Activated CD4-positive, alpha-beta T cell treated with anti-CD3 and anti-CD28 coated beads, Interleukin-2, amount 10 ng/mL, durations not matched to agents 24 days and 14 days (primary cell): ENCODE measurements around the gene CEP135. TPM values are rescaled to one million over a fixed set of nuclear protein-coding genes. Genes with fewer than 3 reads are reported as not detected.

Experiments used
- DNase-seq: peaks from one replicate; pipeline ENCODE4 v3.0.0; 2022
- H3K27ac Mint-ChIP-seq: one replicate; pipeline ENCODE4 v1.8.0; 2022; ENCODE audit warnings: mild to moderate bottlenecking, mixed read lengths
- H3K27me3 Mint-ChIP-seq: one replicate; pipeline ENCODE4 v1.8.0; 2022; ENCODE audit warnings: mixed read lengths
- H3K36me3 Mint-ChIP-seq: one replicate; pipeline ENCODE4 v1.8.0; 2022; ENCODE audit warnings: low read depth, mild to moderate bottlenecking, mixed read lengths
- H3K4me1 Mint-ChIP-seq: one replicate; pipeline ENCODE4 v1.8.0; 2021; ENCODE audit warnings: mixed read lengths
- H3K4me3 Mint-ChIP-seq: one replicate; pipeline ENCODE4 v1.8.0; 2022; ENCODE audit warnings: mild to moderate bottlenecking, moderate library complexity, mixed read lengths
- H3K9me3 Mint-ChIP-seq: one replicate; pipeline ENCODE4 v1.8.0; 2021; ENCODE audit warnings: mixed read lengths
- intact Hi-C: fragments of 100-400 bp; cut with micrococcal nuclease; formaldehyde crosslinking; loops from one replicate; pipeline ENCODE4 v1.15.1; 2023
- total RNA-seq: library from RNA; stranded (reverse); gene quantifications from 2 replicates; pipeline ENCODE4 v1.2.3, GENCODE V29; 2022

CEP135 gene, protein sequence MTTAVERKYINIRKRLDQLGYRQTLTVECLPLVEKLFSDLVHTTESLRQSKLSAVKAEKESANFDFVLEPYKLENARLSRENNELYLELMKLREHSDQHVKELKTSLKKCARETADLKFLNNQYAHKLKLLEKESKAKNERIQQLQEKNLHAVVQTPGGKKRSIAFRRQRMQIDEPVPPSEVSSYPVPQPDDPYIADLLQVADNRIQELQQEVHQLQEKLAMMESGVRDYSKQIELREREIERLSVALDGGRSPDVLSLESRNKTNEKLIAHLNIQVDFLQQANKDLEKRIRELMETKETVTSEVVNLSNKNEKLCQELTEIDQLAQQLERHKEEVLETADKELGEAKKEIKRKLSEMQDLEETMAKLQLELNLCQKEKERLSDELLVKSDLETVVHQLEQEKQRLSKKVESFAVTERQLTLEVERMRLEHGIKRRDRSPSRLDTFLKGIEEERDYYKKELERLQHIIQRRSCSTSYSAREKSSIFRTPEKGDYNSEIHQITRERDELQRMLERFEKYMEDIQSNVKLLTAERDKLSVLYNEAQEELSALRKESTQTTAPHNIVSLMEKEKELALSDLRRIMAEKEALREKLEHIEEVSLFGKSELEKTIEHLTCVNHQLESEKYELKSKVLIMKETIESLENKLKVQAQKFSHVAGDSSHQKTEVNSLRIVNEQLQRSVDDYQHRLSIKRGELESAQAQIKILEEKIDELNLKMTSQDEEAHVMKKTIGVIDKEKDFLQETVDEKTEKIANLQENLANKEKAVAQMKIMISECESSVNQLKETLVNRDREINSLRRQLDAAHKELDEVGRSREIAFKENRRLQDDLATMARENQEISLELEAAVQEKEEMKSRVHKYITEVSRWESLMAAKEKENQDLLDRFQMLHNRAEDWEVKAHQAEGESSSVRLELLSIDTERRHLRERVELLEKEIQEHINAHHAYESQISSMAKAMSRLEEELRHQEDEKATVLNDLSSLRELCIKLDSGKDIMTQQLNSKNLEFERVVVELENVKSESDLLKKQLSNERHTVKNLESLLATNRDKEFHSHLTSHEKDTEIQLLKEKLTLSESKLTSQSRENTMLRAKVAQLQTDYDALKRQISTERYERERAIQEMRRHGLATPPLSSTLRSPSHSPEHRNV
- total RNA-seq = 16.3 and 16.9 TPM in 2 replicates

- H3K27me3 Mint-ChIP-seq = no peaks in the 10 kb centered on the region
- peaks cover 33% of the 10 kb centered on the region for H3K4me1 Mint-ChIP-seq
- peak within 1 kb of the TSS; percentile 87 for H3K4me3 Mint-ChIP-seq
- intact Hi-C loops = loop anchor here (1.0 to 5.0 kb wide), 16 partner anchors 42 to 1028 kb away; partner anchors contain the start of genes AASDH, EXOC1, NOA1 and PPAT
- H3K27ac Mint-ChIP-seq = peak within 1 kb of the TSS; percentile 89
- peak; percentile 98 for DNase-seq
- peaks cover 10% of the 10 kb centered on the region for H3K36me3 Mint-ChIP-seq
- peaks cover 5% of the 10 kb centered on the region for H3K9me3 Mint-ChIP-seq
Observed at GRCh38 chr4:55948726-55949481, at the start of gene CEP135. Gene CEP135 (plus strand): TSS chr4:55948945. CDS start chr4:55952131, 3,186 bp downstream.

- Mint-ChIP-seq H3K4me1 (peaks cover 10% of the 10 kb centered on the region), H3K27me3 (no peaks in the 10 kb centered on the region), H3K9me3 (no peaks in the 10 kb centered on the region), H3K27ac (no peak overlapping the region), H3K36me3 (peaks cover 33% of the 10 kb centered on the region), H3K4me3 (no peak overlapping the region)
- no peak for DNase-seq
- intact Hi-C loops = no loop called here
Observed at GRCh38 chr4:55902677-55903076, 46.1 kb upstream of the CEP135 start.

GRCh38 chr4:55903577-55903976 lies 45.2 kb upstream of the CEP135 start:
- H3K36me3 Mint-ChIP-seq = peaks cover 30% of the 10 kb centered on the region

GRCh38 chr4:55904576-55904975 lies 44.2 kb upstream of the CEP135 start:
- peaks cover 29% of the 10 kb centered on the region for H3K36me3 Mint-ChIP-seq
- no peak overlapping the region for H3K4me3 Mint-ChIP-seq
- peaks cover 11% of the 10 kb centered on the region for H3K4me1 Mint-ChIP-seq
- DNase-seq = no peak
- H3K27ac Mint-ChIP-seq = no peak overlapping the region
- no peaks in the 10 kb centered on the region for H3K9me3 Mint-ChIP-seq
- no peaks in the 10 kb centered on the region for H3K27me3 Mint-ChIP-seq
- intact Hi-C loops = no loop called here

More at GRCh38 chr4:55903577-55903976, 45.2 kb upstream of the CEP135 start:
- DNase-seq = no peak
- intact Hi-C loops = no loop called here
- Mint-ChIP-seq H3K4me3 (no peak overlapping the region), H3K4me1 (peaks cover 11% of the 10 kb centered on the region), H3K9me3 (no peaks in the 10 kb centered on the region), H3K27ac (no peak overlapping the region), H3K27me3 (no peaks in the 10 kb centered on the region)

DNA sequence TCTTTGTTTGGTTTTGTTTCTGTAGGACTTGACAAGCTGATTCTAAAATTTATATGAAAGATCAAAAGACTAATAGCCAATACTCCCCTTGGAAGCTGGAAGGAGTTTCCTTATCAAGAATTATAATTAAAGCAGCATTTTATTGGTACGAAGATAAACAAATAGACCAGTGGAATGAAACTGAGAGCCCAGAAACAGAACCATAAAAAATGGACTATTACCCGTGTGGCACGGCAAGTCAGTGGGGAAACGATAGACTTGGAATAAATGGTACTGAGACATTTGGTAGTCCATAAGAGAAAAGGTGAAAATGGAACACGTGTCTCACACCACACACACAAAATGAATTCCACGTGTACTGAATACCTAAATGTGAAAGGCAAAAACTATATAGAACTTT lies 42.4 kb upstream of the CEP135 start:
- H3K27ac Mint-ChIP-seq = peak overlapping the region; percentile 69
- H3K36me3 Mint-ChIP-seq = peaks cover 21% of the 10 kb centered on the region
- no peak for DNase-seq
- H3K27me3 Mint-ChIP-seq = no peaks in the 10 kb centered on the region
- peaks cover 11% of the 10 kb centered on the region for H3K4me1 Mint-ChIP-seq
- no peaks in the 10 kb centered on the region for H3K9me3 Mint-ChIP-seq
- intact Hi-C loops = loop anchor here (5.0 kb wide), 1 partner anchor 54 kb away; the partner anchor contains the start of gene EXOC1
- H3K4me3 Mint-ChIP-seq = no peak overlapping the region

GRCh38 chr4:55906989-55907388 lies 41.8 kb upstream of the CEP135 start:
- peaks cover 11% of the 10 kb centered on the region for H3K4me1 Mint-ChIP-seq
- H3K4me3 Mint-ChIP-seq = no peak overlapping the region
- H3K27me3 Mint-ChIP-seq = no peaks in the 10 kb centered on the region
- no peaks in the 10 kb centered on the region for H3K9me3 Mint-ChIP-seq
- H3K36me3 Mint-ChIP-seq = peaks cover 21% of the 10 kb centered on the region
- intact Hi-C loops = loop anchor here (1.0 to 5.0 kb wide), 2 partner anchors 41 to 55 kb away; partner anchors contain the start of genes CEP135 and EXOC1
- no peak for DNase-seq
- H3K27ac Mint-ChIP-seq = peak overlapping the region; percentile 72

GRCh38 chr4:55907469-55907868 lies 41.3 kb upstream of the CEP135 start:
- no peak for DNase-seq
- Mint-ChIP-seq H3K27ac (peak overlapping the region; percentile 72), H3K36me3 (peaks cover 18% of the 10 kb centered on the region), H3K9me3 (no peaks in the 10 kb centered on the region), H3K27me3 (no peaks in the 10 kb centered on the region), H3K4me1 (peaks cover 11% of the 10 kb centered on the region), H3K4me3 (no peak overlapping the region)
- intact Hi-C loops = loop anchor here (1.0 to 5.0 kb wide), 2 partner anchors 41 to 55 kb away; partner anchors contain the start of genes CEP135 and EXOC1

- no peak overlapping the region for H3K4me3 Mint-ChIP-seq
- intact Hi-C loops = no loop called here
- H3K4me1 Mint-ChIP-seq = peaks cover 11% of the 10 kb centered on the region
- no peak overlapping the region for H3K27ac Mint-ChIP-seq
- H3K9me3 Mint-ChIP-seq = no peaks in the 10 kb centered on the region
- H3K36me3 Mint-ChIP-seq = peaks cover 6% of the 10 kb centered on the region
- H3K27me3 Mint-ChIP-seq = peaks cover 2% of the 10 kb centered on the region
- no peak for DNase-seq
Observed at GRCh38 chr4:55910140-55910539, 38.6 kb upstream of the CEP135 start.

- no peak overlapping the region for H3K4me3 Mint-ChIP-seq
- H3K27me3 Mint-ChIP-seq = peaks cover 2% of the 10 kb centered on the region
- peaks cover 5% of the 10 kb centered on the region for H3K4me1 Mint-ChIP-seq
- intact Hi-C loops = no loop called here
- no peak overlapping the region for H3K27ac Mint-ChIP-seq
- H3K9me3 Mint-ChIP-seq = no peaks in the 10 kb centered on the region
- no peak for DNase-seq
- H3K36me3 Mint-ChIP-seq = no peaks in the 10 kb centered on the region
Observed at GRCh38 chr4:55912249-55912648, 36.5 kb upstream of the CEP135 start.

DNA sequence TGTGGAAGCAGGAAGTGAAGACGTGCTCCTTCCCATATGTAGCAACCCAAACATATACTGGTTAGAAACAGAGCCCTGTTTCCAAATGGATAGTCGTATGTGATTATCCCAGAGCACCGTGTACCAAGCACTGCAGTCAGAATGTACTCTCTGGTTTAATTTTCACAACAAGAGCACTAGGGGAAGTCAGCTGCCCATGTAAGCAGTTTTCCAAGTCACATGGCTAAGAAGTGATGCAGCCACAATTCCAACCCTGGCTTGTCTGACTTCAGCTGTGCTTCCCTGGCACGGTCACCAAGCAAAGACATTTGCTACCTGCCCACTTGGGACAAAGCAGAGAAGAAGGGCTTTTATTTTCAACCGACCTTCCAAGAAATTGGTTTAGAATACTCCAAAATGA lies 28.2 kb upstream of the CEP135 start:
- Mint-ChIP-seq H3K27ac (no peak overlapping the region), H3K27me3 (no peaks in the 10 kb centered on the region), H3K4me1 (no peaks in the 10 kb centered on the region), H3K4me3 (no peak overlapping the region), H3K9me3 (no peaks in the 10 kb centered on the region), H3K36me3 (no peaks in the 10 kb centered on the region)
- intact Hi-C loops = no loop called here
- DNase-seq = no peak

GRCh38 chr4:55921093-55921492 lies 27.7 kb upstream of the CEP135 start:
- H3K27ac Mint-ChIP-seq = no peak overlapping the region
- H3K9me3 Mint-ChIP-seq = no peaks in the 10 kb centered on the region
- no peaks in the 10 kb centered on the region for H3K27me3 Mint-ChIP-seq
- DNase-seq = no peak
- no peaks in the 10 kb centered on the region for H3K4me1 Mint-ChIP-seq
- intact Hi-C loops = no loop called here
- H3K36me3 Mint-ChIP-seq = no peaks in the 10 kb centered on the region
- no peak overlapping the region for H3K4me3 Mint-ChIP-seq

DNA sequence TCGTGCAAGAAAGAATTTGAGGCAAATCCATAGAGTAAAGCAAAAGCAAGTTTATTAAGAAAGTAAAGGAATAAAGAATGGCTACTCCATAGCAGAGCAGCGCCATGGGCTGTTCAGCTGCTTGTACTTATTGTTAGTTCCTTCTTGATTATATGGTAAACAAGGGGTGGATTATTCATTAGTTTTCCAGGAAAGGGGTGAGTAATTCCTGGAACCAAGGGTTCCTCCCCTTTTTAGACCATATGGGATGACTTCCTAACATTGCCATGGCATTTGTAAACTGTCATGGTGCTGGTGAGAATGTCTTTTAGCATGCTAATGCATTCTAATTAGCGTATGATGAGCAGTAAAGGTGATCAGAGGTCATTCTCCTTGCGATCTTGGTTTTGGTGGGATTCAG lies 23.5 kb upstream of the CEP135 start:
- no peaks in the 10 kb centered on the region for H3K36me3 Mint-ChIP-seq
- H3K9me3 Mint-ChIP-seq = peaks cover 4% of the 10 kb centered on the region
- no peak overlapping the region for H3K4me3 Mint-ChIP-seq
- H3K27me3 Mint-ChIP-seq = no peaks in the 10 kb centered on the region
- DNase-seq = no peak
- H3K4me1 Mint-ChIP-seq = no peaks in the 10 kb centered on the region
- H3K27ac Mint-ChIP-seq = no peak overlapping the region
- intact Hi-C loops = no loop called here

DNA sequence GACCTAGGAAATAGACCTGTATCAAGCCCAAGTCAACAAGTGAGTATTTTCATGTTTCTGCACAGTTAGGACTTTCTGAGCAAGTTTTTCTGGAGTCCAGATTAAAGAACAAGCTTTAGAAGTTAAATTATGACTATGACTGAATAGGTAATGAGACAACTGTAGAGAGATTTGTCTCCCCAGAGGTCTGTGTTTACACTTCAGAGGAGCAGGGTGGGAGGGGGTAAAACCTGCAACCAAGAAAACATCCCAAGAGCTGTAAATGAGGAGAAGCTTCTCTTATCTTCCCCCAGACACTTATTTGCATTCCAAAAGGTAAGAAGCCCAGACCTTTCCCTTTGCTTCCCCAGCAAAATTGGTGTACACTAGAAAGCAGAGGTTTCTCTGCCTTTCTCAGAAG lies 22.1 kb upstream of the CEP135 start:
- H3K36me3 Mint-ChIP-seq = no peaks in the 10 kb centered on the region
- no peak overlapping the region for H3K4me3 Mint-ChIP-seq
- no peaks in the 10 kb centered on the region for H3K4me1 Mint-ChIP-seq
- no peaks in the 10 kb centered on the region for H3K27me3 Mint-ChIP-seq
- intact Hi-C loops = no loop called here
- no peak for DNase-seq
- H3K9me3 Mint-ChIP-seq = peaks cover 4% of the 10 kb centered on the region
- H3K27ac Mint-ChIP-seq = no peak overlapping the region
